HFF-Myc (cell line): ENCODE data around the gene AJAP1.

Source experiments
- DNase-seq: peaks from one replicate; pipeline ENCODE4 v3.0.0-alpha.2; 2011; ENCODE audit warnings: low read depth; ENCODE audit errors: extremely low read depth
- H3K4me3 ChIP-seq: replicated peaks from 2 replicates; pipeline ENCODE4 v1.5.1; 2011; ENCODE audit warnings: low read depth, mild to moderate bottlenecking, control low read depth, low read length
- CTCF ChIP-seq: IDR thresholded peaks from 2 replicates; pipeline ENCODE4 v1.5.1; 2012; ENCODE audit warnings: mild to moderate bottlenecking, low read depth, low read length, control low read depth; ENCODE audit errors: missing control alignments

The AJAP1 gene

GRCh38 chr1:4653796-4654725 is at the start of gene AJAP1:
AJAP1 (plus strand) TSS chr1:4654609; CDS start chr1:4655426, 817 bp downstream.
- H3K4me3 ChIP-seq: no peak within 1 kb of the TSS
- TF ChIP-seq CTCF: no peak
- DNase-seq: no peak

DNA sequence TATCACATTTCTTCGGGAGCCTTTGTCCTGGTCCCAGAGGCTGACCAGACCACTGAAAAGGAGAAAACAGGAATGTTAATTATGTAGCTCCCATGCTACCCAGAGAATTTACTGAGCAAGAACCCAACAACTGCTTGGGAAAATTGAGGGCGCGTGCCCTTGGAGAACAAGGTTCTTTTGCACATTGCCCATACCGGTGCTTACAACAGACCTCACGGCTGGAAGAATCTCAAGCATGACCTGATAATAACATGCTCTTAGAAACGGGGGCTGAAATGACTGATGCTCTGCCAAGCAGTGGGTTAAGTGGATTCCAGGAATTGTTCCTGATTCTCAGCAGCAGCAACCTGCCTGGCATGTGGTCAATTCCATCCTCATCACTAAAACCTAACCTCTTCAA is 49.3 kb upstream of the AJAP1 start:
- DNase-seq: no peak
- H3K4me3 ChIP-seq: no peak overlapping the region
- no peak for TF ChIP-seq CTCF

GRCh38 chr1:4611563-4612341 is 42.7 kb upstream of the AJAP1 start:
- no peak for DNase-seq
- no peak for TF ChIP-seq CTCF
- H3K4me3 ChIP-seq: no peak overlapping the region

- no peak for DNase-seq
- no peak for TF ChIP-seq CTCF
- H3K4me3 ChIP-seq: no peak overlapping the region
Observed at GRCh38 chr1:4612991-4613390, 41.4 kb upstream of the AJAP1 start.

DNA sequence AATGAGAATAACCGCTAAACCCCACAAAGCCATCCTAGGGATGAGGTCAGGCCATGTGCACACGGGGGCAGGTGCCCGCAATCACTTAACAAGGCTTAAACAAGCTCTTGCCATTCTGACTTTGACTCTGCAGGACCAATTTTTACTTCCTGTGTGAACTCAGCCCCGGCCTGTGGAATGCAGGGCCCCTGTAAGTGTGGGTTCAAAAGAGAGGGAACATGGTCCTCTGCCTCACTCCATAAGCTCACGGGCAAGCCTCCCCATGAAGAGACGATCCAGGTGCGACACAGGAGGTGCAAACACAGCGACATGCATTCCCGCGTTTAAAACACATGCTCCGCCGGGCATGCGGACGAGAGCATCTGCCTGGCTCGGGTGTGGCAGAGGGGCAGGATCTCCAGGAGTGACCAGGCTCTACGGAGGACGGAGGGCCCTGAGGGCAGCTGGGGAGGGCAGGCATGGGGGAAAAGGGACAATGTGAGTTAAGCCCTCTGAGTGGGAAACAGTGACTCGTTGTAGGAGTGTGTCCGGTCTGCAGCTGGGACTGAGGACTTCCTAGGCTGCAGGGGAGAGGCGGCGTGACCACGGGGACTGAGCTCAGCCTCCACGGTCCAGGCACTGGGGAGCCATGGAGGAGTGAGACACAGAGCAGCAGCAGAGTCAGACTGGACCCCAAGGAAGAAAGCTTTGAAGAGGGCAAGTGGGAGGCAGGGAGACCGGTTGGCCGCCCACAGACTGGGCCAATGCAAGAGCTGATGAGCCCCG is 40.6 kb upstream of the AJAP1 start:
- H3K4me3 ChIP-seq: no peak overlapping the region
- DNase-seq: no peak
- TF ChIP-seq CTCF: no peak

DNA sequence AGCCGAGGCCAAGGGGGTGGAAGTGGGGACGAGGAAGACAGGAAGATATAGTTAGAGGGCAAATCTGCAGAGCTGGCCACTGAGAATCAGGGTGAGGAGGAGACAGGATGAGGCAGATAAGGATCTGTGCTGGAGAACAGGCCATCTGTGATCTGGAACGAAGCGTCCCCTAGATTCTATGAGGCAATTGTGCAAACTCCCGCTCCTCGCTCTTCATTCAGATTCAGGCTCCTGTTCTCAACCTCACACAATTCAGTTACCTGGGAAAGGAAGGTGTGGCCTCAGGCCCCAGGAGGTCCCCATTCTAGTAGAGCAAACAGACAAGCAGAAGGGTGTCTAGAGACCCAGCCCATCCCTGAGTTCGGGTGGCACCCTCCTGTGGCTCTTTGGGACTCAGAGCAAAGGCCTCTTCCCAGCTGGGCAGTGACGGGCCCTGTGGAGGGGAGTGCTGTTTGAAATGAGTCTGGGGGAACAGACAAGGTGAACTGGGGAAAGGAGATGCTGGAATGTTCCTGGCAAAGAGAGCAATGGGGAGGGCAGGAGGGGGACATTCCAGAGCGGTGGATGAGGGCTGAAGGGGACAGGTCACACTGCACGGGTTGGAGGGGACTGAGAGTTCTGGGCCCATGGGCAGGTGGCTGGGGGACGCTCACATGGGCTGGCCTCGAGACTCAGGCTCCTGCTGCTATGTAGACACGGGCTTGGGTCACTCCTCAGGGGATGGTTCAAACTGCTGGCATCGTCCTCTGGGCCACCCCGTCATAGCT is 39.9 kb upstream of the AJAP1 start:
- TF ChIP-seq CTCF: no peak
- no peak for DNase-seq

More for the DNA sequence above, 39.9 kb upstream of the AJAP1 start:
- no peak overlapping the region for H3K4me3 ChIP-seq
